Esophagus muscularis mucosa (tissue), 4 donors: ENCODE measurements around the gene SLC24A4. TPM values are rescaled to one million over a fixed set of nuclear protein-coding genes. Genes with fewer than 3 reads are reported as not detected.

Experiments
- DNase-seq: peaks from one replicate; pipeline ENCODE4 v3.0.0-alpha.2; 2017; ENCODE audit errors: extremely low spot score
- H3K27ac ChIP-seq, 4 donors: fragments of 200-600 bp; sonication (generic); replicated peaks in 1 of 4; 1 replicate in 3 of 4; 2 replicates in 1 of 4; pipeline ENCODE4 v1.5.1; 2016 to 2019; ENCODE audit warnings: mild to moderate bottlenecking in 1 of 4
- H3K27me3 ChIP-seq, 4 donors: fragments of 200-600 bp; sonication (generic); one replicate each; pipeline versions ENCODE4 v1.5.1 to v1.6.0; 2016 to 2019
- H3K36me3 ChIP-seq, 4 donors: fragments of 200-600 bp; sonication (generic); one replicate each; pipeline ENCODE4 v1.5.1; 2016 to 2019
- H3K4me1 ChIP-seq, 4 donors: fragments of 200-600 bp; sonication (generic); one replicate each; pipeline ENCODE4 v1.5.1; 2016 to 2019
- H3K4me3 ChIP-seq, 4 donors: fragments of 200-600 bp; sonication (generic); 1 replicate in 2 of 4; 2 replicates in 2 of 4; pipeline ENCODE4 v1.5.1; 2016 to 2019; ENCODE audit warnings: mild to moderate bottlenecking in 4 of 4, moderate library complexity in 1 of 4
- H3K9me3 ChIP-seq, 4 donors: fragments of 200-600 bp; sonication (generic); 1 replicate in 3 of 4; 2 replicates in 1 of 4; pipeline ENCODE4 v1.5.1; 2016 to 2019
- EP300 ChIP-seq: sonication (generic); formaldehyde crosslinking; IDR thresholded peaks from one replicate; pipeline ENCODE4 v1.6.1; 2017; ENCODE audit warnings: antibody characterized with exemption
- POLR2A ChIP-seq: fragments of 450-650 bp; IDR thresholded peaks from one replicate; pipeline ENCODE4 v1.6.1; 2017; ENCODE audit warnings: antibody characterized with exemption, moderate library complexity, mild to moderate bottlenecking, low read depth
- POLR2AphosphoS5 ChIP-seq, 2 donors: sonication (generic); formaldehyde crosslinking; IDR thresholded peaks; one replicate each; pipeline ENCODE4 v1.6.1; 2017; ENCODE audit warnings: antibody characterized with exemption in 2 of 2
- WGBS: methylation state at CpG from one replicate; pipeline ENCODE4 v1.1.5; 2018; 5-methylcytosine and 5-hydroxymethylcytosine counted together
- intact Hi-C: fragments of 100-400 bp; cut with DNase I; formaldehyde crosslinking; loops from one replicate; pipeline ENCODE4 v1.15.1; 2023
- total RNA-seq, 4 donors: library from RNA; depleted of rRNA; stranded (reverse); fragments of >200 nt; gene quantifications; one replicate each; pipeline versions ENCODE4 v1.1.0 to v1.2.1, GENCODE V29; 2016
- TF ChIP-seq, protein P1 (sequence below), 3 experiments: fragments of 200-600 bp in 2 of 3; fragments of 450-650 bp in 1 of 3; sonication (generic) in 2 of 3; IDR thresholded peaks; one replicate each; pipeline ENCODE4 v1.5.1; 2017 to 2019; ENCODE audit warnings: antibody characterized with exemption in 3 of 3, mild to moderate bottlenecking in 2 of 3, moderate library complexity in 1 of 3

The SLC24A4 gene
- total RNA-seq, 4 donors from 2014 or later = 1.7 to 2.9 (median 2.1) TPM

GRCh38 chr14:92317511-92317910, 5.5 kb upstream of the SLC24A4 start:
- no peaks in the 10 kb centered on the region for H3K36me3 ChIP-seq
- peaks cover under 1 to 3% (median 2%) of the 10 kb centered on the region in 4 donors for H3K4me1 ChIP-seq
- H3K4me3 ChIP-seq = no peak overlapping the region
- no peak overlapping the region for H3K27ac ChIP-seq
- TF ChIP-seq EP300 (no peak), POLR2AphosphoS5 (IDR thresholded peaks at IDR 0.05) (no peak), POLR2A (no peak)
- TF ChIP-seq, protein P1, sequence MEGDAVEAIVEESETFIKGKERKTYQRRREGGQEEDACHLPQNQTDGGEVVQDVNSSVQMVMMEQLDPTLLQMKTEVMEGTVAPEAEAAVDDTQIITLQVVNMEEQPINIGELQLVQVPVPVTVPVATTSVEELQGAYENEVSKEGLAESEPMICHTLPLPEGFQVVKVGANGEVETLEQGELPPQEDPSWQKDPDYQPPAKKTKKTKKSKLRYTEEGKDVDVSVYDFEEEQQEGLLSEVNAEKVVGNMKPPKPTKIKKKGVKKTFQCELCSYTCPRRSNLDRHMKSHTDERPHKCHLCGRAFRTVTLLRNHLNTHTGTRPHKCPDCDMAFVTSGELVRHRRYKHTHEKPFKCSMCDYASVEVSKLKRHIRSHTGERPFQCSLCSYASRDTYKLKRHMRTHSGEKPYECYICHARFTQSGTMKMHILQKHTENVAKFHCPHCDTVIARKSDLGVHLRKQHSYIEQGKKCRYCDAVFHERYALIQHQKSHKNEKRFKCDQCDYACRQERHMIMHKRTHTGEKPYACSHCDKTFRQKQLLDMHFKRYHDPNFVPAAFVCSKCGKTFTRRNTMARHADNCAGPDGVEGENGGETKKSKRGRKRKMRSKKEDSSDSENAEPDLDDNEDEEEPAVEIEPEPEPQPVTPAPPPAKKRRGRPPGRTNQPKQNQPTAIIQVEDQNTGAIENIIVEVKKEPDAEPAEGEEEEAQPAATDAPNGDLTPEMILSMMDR (IDR thresholded peaks at IDR 0.05) = no peak
- no peaks in the 10 kb centered on the region for H3K9me3 ChIP-seq
- H3K27me3 ChIP-seq = peaks cover 0 to 41% (median 7%) of the 10 kb centered on the region in 4 donors
- intact Hi-C loops = no loop called here
- DNase-seq = no peak
- WGBS = 94% methylated on average over 2 of the region's 5 CpGs

DNA sequence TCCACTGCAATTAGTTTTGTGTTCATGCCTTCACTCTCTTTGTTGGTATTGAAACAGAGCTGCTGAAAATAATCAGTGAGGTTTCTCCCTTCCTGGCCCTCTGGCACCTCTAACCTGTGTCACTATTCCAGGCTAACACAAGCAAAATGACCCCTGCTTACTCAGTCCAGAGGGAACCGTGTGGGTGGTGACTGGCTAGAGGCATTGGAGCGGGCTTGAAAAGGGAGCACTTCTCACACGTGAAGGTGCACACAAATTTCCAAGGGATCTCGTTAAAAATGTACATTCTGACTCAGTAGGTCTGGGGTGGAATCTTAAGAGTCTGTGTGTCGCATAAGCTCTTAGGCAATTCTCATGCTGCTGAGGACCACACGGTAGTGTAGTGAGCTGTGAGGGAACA, 1.3 kb upstream of the SLC24A4 start:
- peaks cover 0 to 81% (median 20%) of the 10 kb centered on the region in 4 donors for H3K27me3 ChIP-seq
- H3K9me3 ChIP-seq = no peaks in the 10 kb centered on the region
- intact Hi-C loops = no loop called here
- no peak overlapping the region for H3K27ac ChIP-seq
- no peak for DNase-seq
- H3K4me3 ChIP-seq = no peak overlapping the region
- H3K36me3 ChIP-seq = no peaks in the 10 kb centered on the region
- H3K4me1 ChIP-seq = peaks cover 12 to 21% (median 20%) of the 10 kb centered on the region in 4 donors
- no peak for TF ChIP-seq POLR2AphosphoS5 (IDR thresholded peaks at IDR 0.05)
- no peak for TF ChIP-seq EP300
- TF ChIP-seq, protein P1 (IDR thresholded peaks at IDR 0.05) = no peak
- no peak for TF ChIP-seq POLR2A
- WGBS = 69% methylated on average over 6 of the region's 6 CpGs

DNA sequence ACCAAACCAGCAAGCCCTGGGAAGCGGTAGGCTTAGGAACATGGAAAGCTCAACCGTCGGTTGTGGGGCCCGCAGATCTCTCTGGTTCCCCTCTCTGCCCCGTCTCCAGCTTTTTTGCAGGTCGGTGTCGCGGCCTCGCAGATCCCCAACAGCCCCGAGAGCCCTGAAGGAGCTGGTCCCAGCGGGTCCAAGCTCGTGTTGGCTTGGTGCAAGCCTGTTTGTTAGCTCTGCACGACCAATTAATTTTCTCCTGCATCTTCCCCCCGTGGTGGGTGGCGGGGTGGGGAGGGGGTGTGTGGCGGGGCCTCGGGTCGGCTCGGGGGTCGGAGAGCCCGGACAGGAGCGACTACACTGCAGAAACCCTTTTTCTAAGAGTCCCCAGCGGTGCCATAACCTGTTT, 449 bp upstream of the SLC24A4 start:
- WGBS = 10% methylated on average over 21 of the region's 23 CpGs
- Histone ChIP-seq H3K27me3 (peaks cover 0 to 81% (median 20%) of the 10 kb centered on the region in 4 donors), H3K36me3 (no peaks in the 10 kb centered on the region), H3K4me3 (peak overlapping the region; percentile 42 to 56 (median 48)), H3K4me1 (peaks cover 12 to 21% (median 20%) of the 10 kb centered on the region in 4 donors), H3K9me3 (no peaks in the 10 kb centered on the region), H3K27ac (no peak overlapping the region)
- intact Hi-C loops = no loop called here
- DNase-seq = no peak
- TF ChIP-seq, protein P1 (IDR thresholded peaks at IDR 0.05) = no peak
- TF ChIP-seq POLR2AphosphoS5 (IDR thresholded peaks at IDR 0.05) (no peak), EP300 (no peak), POLR2A (no peak)

DNA sequence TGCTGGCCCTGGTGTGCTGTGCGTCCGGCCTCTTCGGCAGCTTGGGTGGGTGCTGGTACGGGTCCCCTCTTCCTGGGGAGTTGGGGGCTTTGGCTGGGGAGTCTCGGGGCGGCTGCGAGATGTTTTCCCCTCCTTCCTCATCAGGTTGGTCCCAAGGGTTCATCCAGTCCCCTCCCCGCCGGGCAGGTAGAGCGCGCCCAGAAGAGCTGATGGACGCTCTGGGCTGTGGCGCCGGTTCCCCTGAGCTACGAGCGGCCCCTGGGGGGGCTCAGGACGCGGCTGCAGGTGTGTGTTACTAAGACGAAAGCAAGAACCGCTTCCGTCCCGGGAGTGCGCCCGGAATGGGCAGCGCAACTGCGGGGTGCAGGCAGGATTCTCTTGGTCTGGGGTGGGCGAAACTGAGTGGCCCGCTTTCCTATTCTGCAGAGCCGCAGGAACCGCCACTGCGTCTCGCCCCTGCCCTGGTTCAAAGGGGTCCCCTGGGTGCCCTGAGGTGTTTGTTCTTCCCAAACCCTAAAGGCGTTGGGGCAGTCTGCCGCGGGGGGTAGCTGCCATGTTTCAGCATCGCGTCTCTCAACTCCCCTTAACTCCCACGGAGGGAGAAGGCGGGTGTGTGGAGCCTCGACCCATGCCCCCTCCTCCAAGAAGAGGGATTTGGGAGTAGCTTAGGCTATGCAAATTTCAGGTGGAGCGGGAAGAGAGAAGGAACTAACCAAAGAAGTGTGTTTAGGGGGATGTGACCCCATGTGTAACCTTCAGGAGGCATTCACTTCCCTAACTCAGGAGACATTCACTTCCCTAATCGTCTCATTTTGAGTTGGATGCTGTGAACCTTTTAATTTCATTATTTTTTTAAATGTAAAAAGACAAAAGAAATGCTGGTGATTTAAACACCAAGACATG, 1.2 kb downstream of the SLC24A4 start:
- intact Hi-C loops = no loop called here
- Histone ChIP-seq H3K27me3 (peaks cover 0 to 86% (median 20%) of the 10 kb centered on the region in 4 donors), H3K9me3 (no peaks in the 10 kb centered on the region), H3K4me3 (peak overlapping the region; percentile 42 to 56 (median 48)), H3K4me1 (peaks cover 12 to 21% (median 20%) of the 10 kb centered on the region in 4 donors), H3K27ac (no peak overlapping the region), H3K36me3 (no peaks in the 10 kb centered on the region)
- DNase-seq = no peak
- WGBS = 28% methylated on average over 9 of the region's 42 CpGs
- TF ChIP-seq POLR2A (no peak), EP300 (no peak), POLR2AphosphoS5 (IDR thresholded peaks at IDR 0.05) (no peak)
- TF ChIP-seq, protein P1 (IDR thresholded peaks at IDR 0.05) = no peak
